ENCODE data around the gene COMMD2. TPM values are rescaled to one million over a fixed set of nuclear protein-coding genes. Genes with fewer than 3 reads are reported as not detected.

Gene COMMD2
- total RNA-seq, 3 donors from 2014 or later (not counting 1 experiment from before 2014, with no cell fraction given), result 39.9 to 42.9 (median 40.0) TPM

GRCh38 chr3:149744606-149745005, 7.7 kb downstream of the COMMD2 start:
- no peaks in the 10 kb centered on the region for H3K9me3 Mint-ChIP-seq
- ATAC-seq (no peak), DNase-seq (no peak)
- H3K27me3 Mint-ChIP-seq (ENCODE audit: low read depth in 2 of 2), result no peaks in the 10 kb centered on the region
- no peak overlapping the region for H3K4me3 Mint-ChIP-seq
- intact Hi-C loops (cut with micrococcal nuclease), result no loop called here
- Histone ChIP-seq H3K4me1 (ENCODE audit: control insufficient read depth, insufficient read depth, low read length) (no peaks in the 10 kb centered on the region), H3K27me3 (ENCODE audit: control insufficient read depth, insufficient read depth, low read length) (no peaks in the 10 kb centered on the region), H3K36me3 (ENCODE audit: control insufficient read depth, insufficient read depth, low read length) (peaks cover 55% of the 10 kb centered on the region), H3K4me3 (ENCODE audit: low read length) (no peak overlapping the region), H3K9me3 (ENCODE audit: control insufficient read depth, insufficient read depth, low read length) (no peaks in the 10 kb centered on the region), H3K27ac (ENCODE audit: low read length) (no peak overlapping the region)
- H3K36me3 Mint-ChIP-seq, result peaks cover 22% of the 10 kb centered on the region
- WGBS (ENCODE audit: insufficient coverage), result 97% methylated on average over 3 of the region's 3 CpGs
- H3K4me1 Mint-ChIP-seq, result peaks cover 6 to 18% of the 10 kb centered on the region in 2 donors
- no peak overlapping the region for H3K27ac Mint-ChIP-seq
- TF ChIP-seq, protein P1, sequence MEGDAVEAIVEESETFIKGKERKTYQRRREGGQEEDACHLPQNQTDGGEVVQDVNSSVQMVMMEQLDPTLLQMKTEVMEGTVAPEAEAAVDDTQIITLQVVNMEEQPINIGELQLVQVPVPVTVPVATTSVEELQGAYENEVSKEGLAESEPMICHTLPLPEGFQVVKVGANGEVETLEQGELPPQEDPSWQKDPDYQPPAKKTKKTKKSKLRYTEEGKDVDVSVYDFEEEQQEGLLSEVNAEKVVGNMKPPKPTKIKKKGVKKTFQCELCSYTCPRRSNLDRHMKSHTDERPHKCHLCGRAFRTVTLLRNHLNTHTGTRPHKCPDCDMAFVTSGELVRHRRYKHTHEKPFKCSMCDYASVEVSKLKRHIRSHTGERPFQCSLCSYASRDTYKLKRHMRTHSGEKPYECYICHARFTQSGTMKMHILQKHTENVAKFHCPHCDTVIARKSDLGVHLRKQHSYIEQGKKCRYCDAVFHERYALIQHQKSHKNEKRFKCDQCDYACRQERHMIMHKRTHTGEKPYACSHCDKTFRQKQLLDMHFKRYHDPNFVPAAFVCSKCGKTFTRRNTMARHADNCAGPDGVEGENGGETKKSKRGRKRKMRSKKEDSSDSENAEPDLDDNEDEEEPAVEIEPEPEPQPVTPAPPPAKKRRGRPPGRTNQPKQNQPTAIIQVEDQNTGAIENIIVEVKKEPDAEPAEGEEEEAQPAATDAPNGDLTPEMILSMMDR (IDR thresholded peaks at IDR 0.05), result no peak

DNA sequence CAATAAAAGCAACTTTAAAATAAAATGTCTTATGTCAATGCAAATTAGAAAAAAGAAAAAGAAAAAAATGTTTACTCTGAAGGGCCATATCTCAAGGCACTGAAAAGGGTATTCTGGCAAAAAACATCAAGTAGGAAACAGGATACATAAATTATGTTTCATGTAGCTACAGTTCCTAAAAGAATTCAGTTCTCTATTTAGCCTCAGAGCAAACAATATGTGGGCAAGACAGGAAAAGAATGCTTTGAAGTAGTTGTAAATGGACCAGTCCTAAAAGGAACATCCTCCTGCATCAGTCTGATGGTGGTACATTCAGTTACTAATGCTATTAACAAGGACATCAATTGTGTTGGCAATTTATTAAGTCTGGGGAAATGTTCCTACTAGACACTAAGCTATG, 8.1 kb downstream of the COMMD2 start:
- H3K36me3 Mint-ChIP-seq, result peaks cover 25% of the 10 kb centered on the region
- H3K4me3 ChIP-seq (ENCODE audit: low read length), result no peak overlapping the region
- no peak for ATAC-seq
- no peak for DNase-seq
- H3K9me3 ChIP-seq (ENCODE audit: control insufficient read depth, insufficient read depth, low read length), result no peaks in the 10 kb centered on the region
- TF ChIP-seq, protein P1 (IDR thresholded peaks at IDR 0.05), result no peak
- peaks cover 55% of the 10 kb centered on the region for H3K36me3 ChIP-seq (ENCODE audit: control insufficient read depth, insufficient read depth, low read length)
- no peak overlapping the region for H3K27ac Mint-ChIP-seq
- no peaks in the 10 kb centered on the region for H3K9me3 Mint-ChIP-seq
- H3K4me1 Mint-ChIP-seq, result peaks cover 2 to 18% of the 10 kb centered on the region in 2 donors
- no peaks in the 10 kb centered on the region for H3K27me3 ChIP-seq (ENCODE audit: control insufficient read depth, insufficient read depth, low read length)
- intact Hi-C loops (cut with micrococcal nuclease), result no loop called here
- no peaks in the 10 kb centered on the region for H3K4me1 ChIP-seq (ENCODE audit: control insufficient read depth, insufficient read depth, low read length)
- no peaks in the 10 kb centered on the region for H3K27me3 Mint-ChIP-seq (ENCODE audit: low read depth in 2 of 2)
- H3K27ac ChIP-seq (ENCODE audit: low read length), result no peak overlapping the region
- H3K4me3 Mint-ChIP-seq, result no peak overlapping the region

GRCh38 chr3:149739396-149739795, 12.9 kb downstream of the COMMD2 start:
- Mint-ChIP-seq H3K36me3 (peaks cover 11% of the 10 kb centered on the region), H3K27me3 (ENCODE audit: low read depth in 2 of 2) (no peaks in the 10 kb centered on the region), H3K9me3 (no peaks in the 10 kb centered on the region), H3K4me3 (no peak overlapping the region), H3K4me1 (no peaks in the 10 kb centered on the region), H3K27ac (no peak overlapping the region)
- no CpG with 5 or more reads among the region's 2 CpGs for WGBS (ENCODE audit: insufficient coverage)
- intact Hi-C loops (cut with micrococcal nuclease), result no loop called here
- H3K27ac ChIP-seq (ENCODE audit: low read length), result no peak overlapping the region
- H3K9me3 ChIP-seq (ENCODE audit: control insufficient read depth, insufficient read depth, low read length), result no peaks in the 10 kb centered on the region
- no peaks in the 10 kb centered on the region for H3K4me1 ChIP-seq (ENCODE audit: control insufficient read depth, insufficient read depth, low read length)
- no peak overlapping the region for H3K4me3 ChIP-seq (ENCODE audit: low read length)
- ATAC-seq, result no peak
- H3K36me3 ChIP-seq (ENCODE audit: control insufficient read depth, insufficient read depth, low read length), result peaks cover 28% of the 10 kb centered on the region
- TF ChIP-seq, protein P1 (IDR thresholded peaks at IDR 0.05), result no peak
- no peaks in the 10 kb centered on the region for H3K27me3 ChIP-seq (ENCODE audit: control insufficient read depth, insufficient read depth, low read length)
- DNase-seq, result no peak

DNA sequence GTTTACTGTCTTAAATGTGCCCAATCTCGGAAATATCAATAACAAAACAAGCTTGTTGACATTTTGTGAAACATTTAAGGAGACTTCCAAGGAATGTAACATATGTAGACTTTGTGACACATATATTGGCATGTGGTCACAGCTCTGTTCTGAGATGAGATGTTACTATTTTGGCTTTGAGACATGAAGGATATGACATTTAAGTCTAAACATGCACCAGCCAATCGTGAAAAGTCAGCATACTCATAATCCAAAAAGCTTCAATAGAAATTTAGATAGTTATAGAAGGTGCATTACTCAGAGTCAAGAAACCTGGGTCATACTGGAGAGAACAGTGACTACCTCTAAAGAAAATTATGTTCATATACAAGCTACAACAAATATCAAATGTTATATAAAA, 13.4 kb downstream of the COMMD2 start:
- no peak for DNase-seq
- Mint-ChIP-seq H3K36me3 (peaks cover 11% of the 10 kb centered on the region), H3K9me3 (no peaks in the 10 kb centered on the region), H3K4me3 (no peak overlapping the region), H3K4me1 (no peaks in the 10 kb centered on the region), H3K27me3 (ENCODE audit: low read depth in 2 of 2) (no peaks in the 10 kb centered on the region), H3K27ac (no peak overlapping the region)
- intact Hi-C loops (cut with micrococcal nuclease), result no loop called here
- Histone ChIP-seq H3K27ac (ENCODE audit: low read length) (no peak overlapping the region), H3K9me3 (ENCODE audit: control insufficient read depth, insufficient read depth, low read length) (no peaks in the 10 kb centered on the region), H3K36me3 (ENCODE audit: control insufficient read depth, insufficient read depth, low read length) (peaks cover 26% of the 10 kb centered on the region), H3K27me3 (ENCODE audit: control insufficient read depth, insufficient read depth, low read length) (no peaks in the 10 kb centered on the region), H3K4me3 (ENCODE audit: low read length) (no peak overlapping the region), H3K4me1 (ENCODE audit: control insufficient read depth, insufficient read depth, low read length) (no peaks in the 10 kb centered on the region)
- 100% methylated on average over 1 of the region's 2 CpGs for WGBS (ENCODE audit: insufficient coverage)
- ATAC-seq, result no peak
- TF ChIP-seq, protein P1 (IDR thresholded peaks at IDR 0.05), result no peak
